Left cardiac atrium (tissue), 4 donors: ENCODE measurements around the gene NDNF. TPM values are rescaled to one million over a fixed set of nuclear protein-coding genes. Genes with fewer than 3 reads are reported as not detected.

ENCODE experiments used
- ATAC-seq, 2 donors: fragments of 200-7000 bp; cut with Tn5 transposase; one replicate each; pipeline ENCODE4 v1.9.1; 2020; ENCODE audit warnings: mild to moderate bottlenecking in 2 of 2, moderate library complexity in 2 of 2
- DNase-seq: peaks from one replicate; pipeline ENCODE4 v3.0.0-alpha.2; 2020
- intact Hi-C, 2 donors: fragments of 100-400 bp; cut with DNase I; formaldehyde crosslinking; loops; one replicate each; pipeline versions ENCODE4 v1.14.1 to v1.15.1; 2022 to 2023
- total RNA-seq, 2 donors: library from RNA; stranded (reverse); fragmentation: NEBNext Ultra II Directional; extraction: Animal tissue kit (Norgen Biotek cat#: 25700); gene quantifications; one replicate each; pipeline ENCODE4 v1.2.1, GENCODE V29; 2021
- donor health status: DM: no; HTN: yes; CAD: no.
- donor health status: DM: no; HTN: yes; CAD: no; lungs with severe emphysema.
- donor health status: DM: yes; HTN: yes; CAD: no.
- donor health status: Dilated cardiomyopathy.

The NDNF gene
- total RNA-seq, 2 donors from 2014 or later: 4.2 to 5.4 TPM

DNA sequence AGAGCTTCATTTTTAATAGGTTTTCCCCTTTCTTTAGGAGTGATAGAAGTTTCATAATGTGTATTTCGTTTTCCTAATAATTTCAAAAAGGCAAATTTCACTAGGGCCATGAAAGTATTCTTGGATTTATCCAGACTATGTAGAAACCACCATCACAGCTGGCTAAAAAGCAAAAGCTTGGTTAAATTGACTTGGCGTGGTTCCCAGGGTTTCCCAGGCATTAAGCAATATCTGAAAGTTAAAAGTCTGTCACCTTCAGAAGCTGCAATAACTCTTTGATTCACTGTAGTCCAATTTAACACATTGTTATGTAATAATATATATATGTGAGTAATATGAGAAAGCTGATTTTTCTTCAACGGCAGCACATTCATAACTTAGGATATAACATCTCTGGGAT, 38.3 kb downstream of the NDNF start:
- intact Hi-C loops: no loop called here
- peak; percentile 30 for DNase-seq
- peak in 1 of 2 donors; percentile 43 for ATAC-seq

DNA sequence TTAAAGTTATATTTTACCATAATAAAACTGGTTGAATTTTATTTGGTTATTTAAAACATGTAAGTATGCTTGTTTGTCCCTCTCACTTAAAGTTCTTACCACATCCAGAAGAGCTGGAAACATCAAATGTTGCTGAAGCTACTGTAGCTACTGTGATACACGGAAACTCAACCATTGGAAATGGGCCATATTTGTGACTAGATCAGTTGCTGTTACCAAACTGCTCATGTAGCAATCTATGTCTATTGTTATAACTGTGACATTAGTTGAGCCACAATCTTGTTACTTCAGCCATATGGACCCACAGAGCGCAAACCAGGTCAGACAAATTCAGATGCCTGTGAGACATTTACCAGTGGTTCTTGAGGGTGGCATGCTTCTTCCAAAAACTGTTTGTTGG, 41.6 kb downstream of the NDNF start:
- DNase-seq (no peak), ATAC-seq (no peak)
- intact Hi-C loops: no loop called here

DNA sequence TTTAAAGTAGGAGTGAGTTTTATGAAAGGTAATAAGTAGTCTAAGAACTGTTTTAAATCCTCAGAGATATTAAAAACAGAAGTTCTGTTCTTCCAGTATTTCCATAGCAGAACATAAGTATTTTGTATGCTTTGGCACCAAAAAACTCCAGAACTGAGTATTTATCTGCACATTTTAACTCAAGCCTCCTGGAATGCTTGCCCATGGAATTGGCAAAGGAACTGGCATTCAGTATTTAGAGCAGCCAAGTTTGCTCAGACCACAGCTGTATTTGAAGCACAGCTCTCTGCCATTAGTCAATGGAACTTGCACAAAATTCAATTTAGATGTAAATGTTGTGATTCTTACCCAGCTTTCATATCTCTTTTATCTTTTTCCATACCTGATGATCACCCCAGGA, 42.2 kb downstream of the NDNF start:
- intact Hi-C loops: no loop called here
- no peak for ATAC-seq
- no peak for DNase-seq

DNA sequence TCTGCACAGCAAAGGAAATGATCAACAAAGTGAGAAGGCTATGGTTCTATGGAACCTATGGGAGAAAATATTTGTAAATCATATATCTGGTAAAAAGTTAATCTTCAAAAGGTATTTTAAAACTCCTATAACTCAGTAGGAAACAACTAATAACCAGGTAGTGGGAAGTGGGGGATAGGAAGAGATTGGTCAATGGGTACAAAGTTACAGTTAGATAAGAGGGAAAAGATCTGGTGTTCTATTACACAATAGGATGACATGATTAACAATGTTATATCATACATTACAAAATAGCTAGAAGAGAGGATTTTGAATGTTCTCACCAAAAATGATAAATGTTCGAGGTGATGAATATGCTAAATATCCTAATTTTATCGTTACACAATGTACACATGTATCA, 46.3 kb downstream of the NDNF start:
- DNase-seq (no peak), ATAC-seq (no peak)
- intact Hi-C loops: no loop called here

DNA sequence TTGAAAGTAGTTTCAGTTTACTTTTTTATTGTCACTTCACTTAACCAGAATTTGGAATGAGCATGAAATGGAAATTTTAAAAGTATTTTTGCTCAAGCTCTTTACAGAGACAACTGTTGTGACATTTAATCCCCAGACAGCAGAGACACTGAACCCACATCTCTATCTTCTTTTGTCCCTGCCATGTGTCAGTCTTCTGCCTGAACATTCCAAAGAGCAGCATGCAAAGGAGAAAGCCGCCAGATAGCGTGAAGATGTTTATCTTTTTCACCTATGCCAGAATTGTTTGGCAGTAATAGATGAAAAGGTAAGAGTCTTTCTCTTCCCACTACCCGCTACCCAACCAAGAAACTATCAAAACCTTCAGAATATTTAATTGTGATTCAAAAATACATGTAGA, 46.8 kb downstream of the NDNF start:
- DNase-seq (no peak), ATAC-seq (no peak)
- intact Hi-C loops: no loop called here

DNA sequence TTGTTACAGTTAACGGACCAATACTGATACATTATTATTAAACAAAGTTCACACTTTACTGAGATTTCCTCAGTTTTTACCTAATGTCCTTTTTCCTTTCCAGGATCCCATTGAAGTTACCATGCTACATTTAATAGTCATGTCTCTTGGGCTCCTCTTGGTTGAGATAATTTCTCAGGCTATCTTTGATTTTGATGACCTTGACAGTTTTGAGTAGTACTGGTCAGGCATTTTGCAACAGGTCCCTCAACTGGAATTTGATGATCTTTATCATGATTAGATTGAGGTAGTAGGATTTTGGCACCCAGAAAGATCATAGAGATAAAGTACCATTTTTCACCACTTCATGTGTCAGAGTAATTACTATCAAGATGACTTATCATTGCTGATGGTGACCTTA, 53.8 kb downstream of the NDNF start:
- intact Hi-C loops: no loop called here
- ATAC-seq: no peak
- DNase-seq: no peak

DNA sequence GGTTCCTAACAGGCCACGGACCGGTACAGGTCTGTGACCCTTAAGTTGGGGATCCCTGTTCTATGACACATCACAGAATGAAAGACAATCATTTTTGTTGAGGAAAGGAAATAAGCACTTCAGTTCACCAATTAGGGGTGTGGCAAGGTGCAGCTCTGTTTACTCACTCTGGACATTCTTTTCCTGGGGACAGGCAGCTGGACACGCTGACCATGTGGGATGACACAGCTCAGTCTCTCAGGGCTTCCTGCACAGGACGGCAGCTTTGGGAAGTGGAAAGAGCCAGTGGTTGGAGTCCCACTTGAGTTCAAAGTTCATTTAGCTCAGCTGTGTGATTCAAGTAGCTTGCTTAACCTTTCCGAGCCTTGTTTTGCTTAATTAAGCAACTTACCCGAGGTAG, 55.7 kb downstream of the NDNF start:
- intact Hi-C loops: no loop called here
- ATAC-seq (no peak), DNase-seq (no peak)

DNA sequence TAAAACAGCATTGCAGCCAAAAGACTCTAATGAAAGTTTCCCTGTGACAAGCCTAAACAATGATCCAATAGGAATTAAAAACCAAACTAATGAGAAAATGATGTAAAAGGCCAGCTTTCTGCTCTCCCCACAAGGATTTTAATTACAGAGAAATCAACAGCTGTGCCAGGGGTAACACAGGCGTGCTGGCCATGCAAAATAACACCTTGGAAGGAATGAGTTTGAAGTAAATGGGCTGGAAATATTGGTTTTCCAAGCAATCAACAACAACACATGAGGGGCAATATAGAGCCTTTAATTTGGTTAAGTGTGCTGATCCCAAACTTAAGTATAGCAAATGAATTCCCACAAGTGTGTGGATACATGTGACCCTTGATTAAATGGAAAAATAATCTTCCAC, 56.9 kb downstream of the NDNF start:
- ATAC-seq (no peak), DNase-seq (no peak)
- intact Hi-C loops: no loop called here

DNA sequence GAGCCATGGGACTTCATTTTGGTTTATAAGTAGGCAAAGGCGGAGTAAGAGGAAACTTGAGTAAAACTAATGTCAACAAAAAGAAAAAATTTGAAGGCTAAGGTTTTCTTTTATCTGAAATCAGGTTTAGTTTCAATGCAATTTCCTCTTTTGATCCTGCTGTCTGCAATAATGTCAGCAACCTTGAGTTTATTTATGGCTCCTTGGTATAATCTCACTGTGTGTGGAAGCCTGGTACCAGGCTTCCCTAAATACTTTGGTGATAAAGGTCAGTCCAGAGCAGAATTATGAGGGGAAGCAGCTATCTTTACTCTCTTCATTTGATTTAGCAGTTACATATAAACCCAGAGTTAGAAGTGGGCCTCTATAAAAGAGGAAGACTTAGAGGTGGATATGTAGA, 57.8 kb downstream of the NDNF start:
- no peak for DNase-seq
- intact Hi-C loops: no loop called here
- no peak for ATAC-seq

DNA sequence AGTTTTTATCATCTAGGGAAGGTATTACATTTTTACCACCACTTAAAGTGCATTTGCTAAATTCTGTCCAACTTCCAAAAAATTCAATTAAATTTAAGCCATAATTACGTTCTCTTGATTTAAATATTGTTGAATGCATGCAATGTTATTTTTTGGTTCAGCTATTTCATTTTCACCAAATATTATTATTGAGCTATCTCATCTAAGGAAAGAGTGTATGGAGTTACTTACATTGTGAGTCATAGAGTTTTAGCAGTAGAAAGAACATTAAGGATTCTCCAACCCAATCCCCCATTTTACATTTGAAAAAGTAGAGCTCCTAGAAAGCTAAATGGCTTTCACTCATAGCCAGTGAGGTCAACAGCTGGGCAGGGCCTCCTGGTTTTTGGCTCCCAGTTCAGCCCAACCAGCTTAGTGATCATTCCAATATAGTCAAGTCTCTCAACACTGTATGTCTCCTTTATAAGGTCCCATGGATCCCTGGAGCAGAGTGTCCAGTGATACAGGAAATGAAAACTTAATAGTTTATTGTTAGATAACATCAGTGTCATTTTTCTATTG, 60.5 kb downstream of the NDNF start:
- no peak for DNase-seq
- intact Hi-C loops: no loop called here

DNA sequence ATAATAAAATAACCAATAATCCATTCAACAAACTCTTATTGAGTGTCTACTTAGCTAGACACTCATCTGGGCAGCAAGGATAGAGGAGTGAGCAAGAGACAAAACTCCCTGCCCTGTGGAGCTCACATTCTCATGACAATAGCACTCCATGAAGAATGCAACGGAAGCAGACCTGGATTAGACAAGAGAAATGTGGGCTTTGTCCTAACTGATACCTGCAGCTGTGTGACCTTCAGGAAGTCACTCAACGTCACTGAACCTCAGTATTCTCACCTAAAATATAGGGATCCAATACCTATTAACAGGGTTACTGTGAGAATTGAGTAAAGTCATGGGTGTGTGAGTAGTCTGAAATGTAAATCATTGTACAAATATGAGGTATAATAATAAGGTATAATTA, 61.2 kb downstream of the NDNF start:
- DNase-seq (no peak), ATAC-seq (no peak)
- intact Hi-C loops: no loop called here

More for the DNA sequence above, 60.5 kb downstream of the NDNF start:
- ATAC-seq: no peak

DNA sequence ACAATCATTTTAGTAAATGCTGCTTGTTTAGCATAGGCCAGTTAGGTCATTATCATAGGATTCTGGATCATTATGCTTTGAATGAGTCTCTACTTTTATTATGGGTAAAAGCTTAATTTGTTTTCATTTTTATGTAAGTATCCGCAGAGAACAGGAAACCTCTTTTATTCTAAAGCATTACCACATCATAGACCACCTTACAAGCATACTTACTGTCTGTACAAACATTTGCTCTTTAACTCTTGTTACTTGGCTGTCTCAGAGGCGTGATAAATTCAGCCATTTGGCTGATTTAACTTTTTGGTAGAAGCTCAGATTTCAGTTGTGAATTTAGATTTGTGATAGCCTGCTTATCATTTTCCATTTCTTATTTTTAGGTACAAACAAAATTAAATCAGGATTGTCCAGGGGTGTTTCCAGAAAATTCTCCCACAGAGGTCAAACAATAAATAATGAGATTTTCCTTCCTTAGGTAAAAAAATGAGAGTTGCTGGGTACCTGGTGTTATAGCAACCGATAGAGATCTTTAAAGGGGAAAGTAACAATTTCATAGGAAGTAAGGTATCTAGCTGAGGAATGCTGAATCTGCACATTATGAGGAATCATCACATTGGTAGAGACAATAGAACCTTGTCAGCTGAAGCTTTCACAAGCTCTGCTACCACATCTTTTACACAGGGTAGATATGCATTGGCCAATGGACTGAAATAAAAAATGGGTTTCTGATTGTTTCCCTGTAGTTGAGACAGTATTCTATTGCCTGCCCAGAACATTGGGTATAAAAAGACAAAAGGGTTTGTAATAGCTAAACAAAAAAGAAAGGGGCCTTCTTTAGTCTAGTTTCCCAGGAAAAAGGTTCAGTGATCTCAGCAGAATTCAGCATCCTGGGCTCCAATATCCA, 62.5 kb downstream of the NDNF start:
- no peak for DNase-seq
- no peak for ATAC-seq
- intact Hi-C loops: no loop called here

DNA sequence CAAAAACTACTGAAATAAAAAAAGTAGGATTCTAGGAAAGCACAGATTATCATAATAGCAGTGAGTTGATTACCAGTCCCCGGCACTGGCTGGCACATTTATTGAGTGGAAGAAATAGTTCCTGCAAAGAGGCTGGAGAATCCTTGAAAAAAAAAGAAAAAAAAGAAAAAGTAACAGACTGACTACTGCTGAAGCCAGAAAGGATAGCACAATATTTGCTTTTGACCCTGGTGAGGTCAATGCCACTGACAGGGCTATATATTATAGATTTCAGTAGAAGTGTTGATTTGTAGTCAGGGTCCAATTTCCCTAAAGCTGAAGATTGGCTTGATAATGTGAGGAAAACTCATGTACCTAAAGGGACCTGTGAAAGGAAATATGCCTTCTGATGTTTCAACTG, 64.7 kb downstream of the NDNF start:
- intact Hi-C loops: no loop called here
- ATAC-seq (no peak), DNase-seq (no peak)

DNA sequence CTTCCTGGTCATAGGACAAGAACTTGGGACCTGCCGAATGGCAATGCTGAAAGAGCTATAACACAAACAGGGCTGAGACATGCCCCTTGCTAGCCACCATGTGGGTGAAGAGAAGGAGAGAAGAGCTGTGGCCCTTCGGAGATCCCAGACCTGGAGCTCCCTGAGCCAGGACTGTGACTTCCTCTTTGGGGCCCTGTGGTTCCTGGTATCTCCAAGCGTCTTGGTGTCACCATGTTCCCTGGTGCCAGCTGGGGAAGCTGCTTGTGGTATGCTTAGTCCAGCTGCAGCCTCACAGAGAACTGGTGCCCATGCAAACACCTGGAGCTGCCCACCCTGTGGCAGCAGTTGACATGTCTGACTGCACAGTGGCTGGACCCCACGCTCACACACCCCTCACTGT, 68.5 kb downstream of the NDNF start:
- intact Hi-C loops: no loop called here

DNA sequence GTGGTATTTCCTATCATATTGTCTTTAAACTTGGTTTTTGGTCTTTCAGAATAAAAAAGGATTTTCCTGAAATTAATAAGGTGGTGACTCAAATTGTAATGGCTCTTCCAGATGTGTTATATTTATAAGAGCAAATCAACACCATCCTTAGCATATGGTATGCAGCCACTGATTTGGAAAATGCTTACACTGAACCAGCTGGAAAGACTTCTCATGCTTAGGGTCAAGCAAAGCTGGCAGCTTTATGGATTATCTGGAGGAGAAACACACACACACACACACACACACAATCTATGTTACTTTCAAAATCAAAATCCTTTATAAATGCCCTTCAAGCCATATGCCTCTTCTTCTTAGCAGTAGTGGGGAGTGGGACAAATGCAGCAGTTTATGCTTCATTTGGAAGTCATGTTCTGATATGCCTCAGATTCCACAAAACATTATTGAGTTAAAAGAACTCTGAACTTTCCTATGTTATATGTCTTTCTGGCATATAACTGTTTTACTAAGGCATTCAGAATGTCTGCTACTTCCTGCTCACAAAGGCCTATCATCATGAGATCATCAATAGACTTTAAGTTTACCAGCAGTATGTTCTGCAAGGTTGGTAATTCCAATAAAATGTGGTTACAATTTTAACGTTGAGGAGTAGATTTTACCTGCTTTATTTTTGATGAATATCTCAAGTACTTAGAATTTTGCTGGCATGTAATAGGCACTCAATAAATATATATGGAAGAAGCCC, 76.9 kb downstream of the NDNF start:
- intact Hi-C loops: no loop called here
- ATAC-seq (no peak), DNase-seq (no peak)

More for the DNA sequence above, 68.5 kb downstream of the NDNF start:
- ATAC-seq (no peak), DNase-seq (no peak)

DNA sequence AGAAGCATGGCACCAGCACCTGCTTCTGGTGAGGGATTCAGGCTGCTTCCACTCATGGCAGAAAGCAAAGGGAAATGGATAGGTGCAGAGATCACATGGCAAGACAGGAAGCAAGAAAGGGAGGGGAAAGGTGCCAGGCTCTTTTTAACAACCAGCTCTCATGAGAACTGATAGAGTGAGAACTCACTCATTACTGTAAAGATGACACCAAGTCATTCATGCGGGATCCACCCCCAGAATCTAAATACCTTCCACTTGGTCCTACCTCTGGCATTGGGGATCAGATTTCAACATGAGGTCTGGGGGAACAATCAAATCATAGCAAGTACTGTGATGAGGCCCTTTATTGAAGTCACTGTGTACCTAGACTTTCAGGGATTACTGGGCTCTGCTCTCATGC, 77.8 kb downstream of the NDNF start:
- ATAC-seq (no peak), DNase-seq (no peak)
- intact Hi-C loops: no loop called here

DNA sequence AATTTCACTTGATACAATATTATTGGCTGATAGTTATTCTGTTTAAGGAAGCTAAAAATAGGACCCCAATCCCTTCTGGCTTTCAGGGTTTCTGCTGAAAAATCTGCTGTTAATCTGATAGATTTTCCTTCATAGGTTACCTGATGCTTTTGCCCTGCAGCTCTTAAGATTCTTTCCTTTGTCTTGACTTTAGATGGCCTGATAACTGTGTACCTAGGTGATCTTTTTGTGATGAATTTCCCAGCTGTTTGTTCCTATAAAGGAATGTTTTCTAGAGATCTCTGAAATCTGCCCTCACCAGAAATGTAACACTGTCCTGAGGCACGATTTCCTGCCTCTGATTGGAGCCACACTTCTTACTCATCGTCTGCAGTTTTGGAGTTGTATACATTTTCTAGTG, 80.5 kb downstream of the NDNF start:
- ATAC-seq (no peak), DNase-seq (no peak)
- intact Hi-C loops: no loop called here

DNA sequence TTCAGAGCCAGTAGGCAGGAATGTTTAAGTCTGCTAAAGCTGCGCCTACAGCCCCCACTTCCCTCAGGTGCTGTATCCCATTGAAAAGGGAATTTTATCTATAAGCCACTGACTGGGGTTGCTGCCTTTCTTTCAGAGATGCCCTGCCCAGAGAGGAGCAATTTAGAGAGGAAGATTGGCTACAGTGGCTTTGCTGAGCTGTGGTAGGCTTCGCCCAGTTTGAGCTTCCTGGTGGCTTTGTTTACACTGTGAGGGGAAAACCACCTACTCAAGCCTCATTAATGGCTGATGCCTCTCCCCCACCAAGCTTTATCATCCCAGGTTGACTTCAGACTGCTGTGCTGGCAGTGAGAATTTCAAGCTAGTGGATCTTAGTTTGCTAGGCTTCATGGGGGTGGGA, 82.1 kb downstream of the NDNF start:
- DNase-seq: no peak

More for the DNA sequence above, 82.1 kb downstream of the NDNF start:
- ATAC-seq: no peak
- intact Hi-C loops: no loop called here
